ENCODE measurements around the gene OSBPL3.

OSBPL3 gene

GRCh38 chr7:24760968-24761367 lies 219.0 kb downstream of the OSBPL3 start:
- no peak for DNase-seq (ENCODE audit: low read depth in 2 of 2)

DNA sequence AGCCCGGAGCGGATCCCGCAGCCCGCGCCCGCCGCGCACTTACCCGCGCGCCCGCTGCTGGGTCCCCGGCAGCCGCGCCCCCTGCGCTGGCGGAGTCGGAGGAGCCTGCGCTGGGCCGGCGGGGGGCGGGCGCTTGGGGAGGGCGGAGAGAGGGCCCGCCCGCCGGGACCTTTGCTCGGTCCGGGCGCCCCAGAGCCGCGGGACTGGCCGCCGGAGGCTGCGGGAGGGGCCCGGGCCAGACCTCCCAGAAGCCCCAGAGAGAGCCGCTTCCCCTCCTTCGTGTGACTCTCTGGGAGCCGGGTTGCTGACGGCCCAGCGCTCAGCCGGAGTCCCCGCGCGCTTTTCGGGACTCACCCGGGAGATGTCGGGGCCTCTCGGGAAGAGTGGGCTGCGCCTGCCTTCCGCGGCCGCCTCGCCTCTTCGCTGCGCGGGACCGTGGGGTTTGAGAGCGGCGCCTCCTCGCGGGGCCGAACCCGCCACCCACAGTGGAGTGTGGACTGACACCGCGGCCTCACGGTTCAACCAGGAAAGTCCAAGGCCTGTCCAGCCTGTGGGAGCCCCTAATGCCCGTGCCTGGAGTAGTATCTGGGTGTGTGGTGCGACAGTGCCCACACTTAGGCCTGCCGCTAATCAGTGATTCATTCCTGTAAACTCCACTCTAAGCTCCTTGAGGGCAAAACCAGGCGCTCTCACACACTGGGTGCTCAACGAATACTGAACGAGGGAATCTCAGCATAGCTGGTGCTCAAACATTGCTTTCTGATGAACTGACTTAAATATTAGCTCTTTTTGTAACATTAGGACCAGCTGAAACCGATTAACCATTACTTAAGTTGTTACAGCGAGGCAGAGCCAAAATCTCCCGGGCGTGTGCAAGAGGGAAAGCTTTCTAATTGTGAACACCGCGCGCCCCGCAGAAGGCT lies 222.4 kb downstream of the OSBPL3 start, which contains the start of gene GSDME:
Gene GSDME, minus strand, starts transcription at position 112 of the 923 bp plus-strand sequence. CDS start 7,690 bp downstream, outside the sequence.
- no peak for DNase-seq (ENCODE audit: low read depth in 2 of 2)

DNA sequence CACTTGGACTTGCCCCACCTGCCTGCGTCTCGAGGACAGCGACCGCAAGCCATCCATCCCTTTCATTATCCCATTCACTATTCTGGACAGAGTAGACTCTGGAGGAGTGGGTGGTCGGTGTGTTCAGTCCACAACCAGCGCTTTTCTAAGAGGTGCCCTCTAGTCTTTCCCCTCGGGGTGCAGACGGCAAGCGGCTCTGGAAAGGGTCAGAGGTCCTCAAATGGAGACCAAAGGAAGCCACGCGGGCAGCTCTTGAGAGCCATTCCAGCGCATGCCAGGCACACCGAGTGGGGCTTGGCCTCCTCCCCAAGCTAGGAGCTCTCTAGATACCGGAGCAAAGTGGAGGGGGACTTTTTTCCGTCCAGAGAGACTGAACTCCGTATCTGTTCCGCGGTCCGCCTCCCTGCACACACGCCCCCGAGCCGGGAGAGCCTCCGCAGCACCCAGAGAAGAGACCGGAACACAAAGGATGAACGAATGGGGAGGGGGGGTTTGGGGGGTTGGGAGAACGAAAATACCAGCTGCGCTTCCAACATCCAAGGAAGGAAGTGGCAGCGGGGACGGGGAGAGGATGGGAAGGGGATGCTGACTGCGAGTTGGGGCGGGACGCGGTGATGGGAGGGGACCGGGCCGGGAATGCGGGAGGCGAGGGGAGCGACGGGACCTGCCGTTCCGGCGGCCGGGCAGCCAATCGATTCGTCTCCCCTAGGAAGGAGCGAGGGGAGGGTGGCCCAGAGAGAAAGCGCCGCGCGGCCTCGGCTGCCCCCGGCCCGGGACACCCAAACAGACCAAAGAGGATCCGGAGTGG lies 223.2 kb downstream of the OSBPL3 start:
- DNase-seq (ENCODE audit: low read depth in 2 of 2), result no peak

GRCh38 chr7:24755541-24756407 lies 224.2 kb downstream of the OSBPL3 start:
- DNase-seq (ENCODE audit: low read depth in 2 of 2), result no peak

DNA sequence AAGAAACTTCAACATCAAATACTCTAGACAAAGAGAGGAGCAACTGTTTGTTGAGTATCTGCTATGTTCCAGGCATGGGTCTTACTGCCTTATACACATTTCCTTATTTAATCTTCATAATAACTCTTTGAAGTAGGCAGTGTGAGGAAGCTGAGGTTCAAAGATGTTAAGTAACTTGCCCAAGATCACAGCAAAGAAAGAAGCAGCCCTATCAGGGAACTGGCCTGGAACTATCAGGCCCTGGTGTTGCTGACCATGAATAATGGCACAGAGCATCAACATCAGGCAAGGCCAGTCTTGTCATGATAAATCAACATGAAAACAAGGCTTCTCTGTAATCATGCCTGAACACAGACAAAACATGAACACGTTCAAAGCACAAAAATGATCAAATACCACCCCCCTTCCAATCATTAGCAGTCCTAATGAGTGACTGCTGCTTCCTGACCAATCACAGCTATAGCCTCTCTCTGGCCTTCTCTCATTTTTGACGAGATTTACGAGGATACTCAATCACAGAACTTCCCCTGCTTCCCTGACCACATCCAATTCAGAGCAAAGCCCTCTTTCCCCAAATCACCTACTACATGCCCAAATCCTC lies 225.0 kb downstream of the OSBPL3 start:
- DNase-seq (ENCODE audit: low read depth in 2 of 2), result no peak

- DNase-seq (ENCODE audit: low read depth in 2 of 2), result no peak
Observed at GRCh38 chr7:24752073-24752800, 227.7 kb downstream of the OSBPL3 start.

DNA sequence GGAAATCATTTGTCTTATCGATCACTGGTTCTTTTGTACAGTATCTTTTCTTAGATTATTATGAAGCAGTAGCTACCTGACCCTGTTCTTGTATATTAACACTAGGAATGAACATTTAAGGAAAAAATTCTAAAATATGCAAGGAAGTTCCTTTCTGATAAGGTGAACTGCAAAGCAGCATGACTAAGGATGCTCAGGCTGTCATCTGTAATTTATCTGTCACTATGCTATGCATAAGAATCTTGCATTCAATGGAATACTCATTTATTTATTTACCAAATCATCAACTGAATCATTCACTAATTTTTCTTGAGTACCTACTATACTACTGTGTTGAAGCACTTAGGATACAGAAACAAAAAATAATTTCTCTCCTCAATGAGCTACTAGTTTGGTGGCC lies 228.5 kb downstream of the OSBPL3 start:
- no peak for DNase-seq (ENCODE audit: low read depth in 2 of 2)

DNA sequence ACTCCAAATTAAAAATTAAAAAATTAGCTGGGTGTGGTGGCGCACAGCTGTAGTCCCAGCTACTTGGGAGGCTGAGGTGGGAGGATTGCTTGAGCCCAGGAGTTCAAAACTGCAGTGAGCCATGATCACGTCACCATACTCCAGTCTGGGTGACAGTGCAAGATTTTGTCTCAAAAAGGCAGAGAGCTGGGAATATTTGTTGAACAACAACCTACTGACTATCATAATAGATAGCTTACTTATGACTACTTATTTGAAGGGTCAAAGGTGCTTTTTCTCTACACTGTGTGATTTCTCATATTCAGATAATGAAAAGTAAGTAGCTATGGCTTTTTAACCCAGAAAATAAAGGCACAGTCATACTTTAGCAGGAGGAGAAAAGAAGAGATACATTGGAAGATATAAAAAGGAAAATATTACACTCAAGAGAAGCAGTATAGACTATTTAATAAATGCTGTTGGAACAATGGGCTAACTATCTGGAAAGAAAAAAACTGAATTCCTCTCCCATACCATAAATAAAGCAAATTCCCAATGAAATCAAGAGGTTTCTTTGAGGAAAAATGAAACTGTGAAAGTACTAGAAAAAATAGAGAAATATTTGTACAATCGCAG lies 229.4 kb downstream of the OSBPL3 start:
- no peak for DNase-seq (ENCODE audit: low read depth in 2 of 2)

DNA sequence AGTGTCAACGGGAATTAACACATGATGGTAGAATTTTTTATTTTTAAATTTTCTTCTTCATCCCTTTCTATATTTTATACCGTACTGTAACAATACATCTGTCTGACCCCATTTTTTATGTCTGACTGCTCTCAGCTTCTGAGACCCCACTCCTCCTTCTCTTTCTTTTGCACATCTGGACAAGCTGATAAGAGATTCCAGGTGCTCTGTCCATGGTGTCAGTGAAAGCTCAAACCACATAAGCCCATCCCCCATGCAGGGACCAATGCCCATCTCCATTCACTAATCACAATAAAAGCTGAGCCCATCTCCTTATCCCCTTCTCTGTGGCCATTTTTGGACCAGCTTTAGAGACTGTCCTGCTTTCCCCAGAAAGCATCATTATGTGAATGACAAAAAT lies 231.5 kb downstream of the OSBPL3 start:
- no peak for DNase-seq (ENCODE audit: low read depth in 2 of 2)
